C4-2B (cell line): ENCODE results near the gene BFSP1.

ENCODE experiments used
- ZFX ChIP-seq: fragments of 450-650 bp; IDR thresholded peaks from 2 replicates; pipeline ENCODE4 v1.6.1; 2017
- TF ChIP-seq, protein P1 (sequence below): fragments of 450-650 bp; conservative IDR thresholded peaks from 2 replicates; pipeline ENCODE4 v1.5.1; 2017; ENCODE audit warnings: mild to moderate bottlenecking

DNA sequence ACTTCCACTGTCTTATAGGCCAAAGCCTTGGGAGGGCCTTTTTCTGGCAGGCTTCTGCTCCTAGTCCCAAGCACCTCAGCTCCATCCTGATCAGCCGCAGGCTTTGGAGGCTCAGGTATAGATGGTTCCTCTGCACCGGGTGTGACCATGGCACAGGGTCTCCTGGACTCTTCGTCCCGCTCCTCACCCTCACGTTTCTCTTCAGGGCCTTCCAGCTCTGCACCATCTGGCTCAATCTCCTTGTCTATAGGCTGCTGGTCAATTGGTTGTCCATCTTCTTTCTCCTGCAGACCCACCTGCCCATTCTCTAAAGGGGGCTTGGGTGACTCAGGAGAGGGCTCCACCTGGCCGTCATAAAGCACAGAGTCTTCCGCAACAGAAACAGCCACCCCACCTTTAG lies 37.0 kb downstream of the BFSP1 start:
- TF ChIP-seq, protein P1, sequence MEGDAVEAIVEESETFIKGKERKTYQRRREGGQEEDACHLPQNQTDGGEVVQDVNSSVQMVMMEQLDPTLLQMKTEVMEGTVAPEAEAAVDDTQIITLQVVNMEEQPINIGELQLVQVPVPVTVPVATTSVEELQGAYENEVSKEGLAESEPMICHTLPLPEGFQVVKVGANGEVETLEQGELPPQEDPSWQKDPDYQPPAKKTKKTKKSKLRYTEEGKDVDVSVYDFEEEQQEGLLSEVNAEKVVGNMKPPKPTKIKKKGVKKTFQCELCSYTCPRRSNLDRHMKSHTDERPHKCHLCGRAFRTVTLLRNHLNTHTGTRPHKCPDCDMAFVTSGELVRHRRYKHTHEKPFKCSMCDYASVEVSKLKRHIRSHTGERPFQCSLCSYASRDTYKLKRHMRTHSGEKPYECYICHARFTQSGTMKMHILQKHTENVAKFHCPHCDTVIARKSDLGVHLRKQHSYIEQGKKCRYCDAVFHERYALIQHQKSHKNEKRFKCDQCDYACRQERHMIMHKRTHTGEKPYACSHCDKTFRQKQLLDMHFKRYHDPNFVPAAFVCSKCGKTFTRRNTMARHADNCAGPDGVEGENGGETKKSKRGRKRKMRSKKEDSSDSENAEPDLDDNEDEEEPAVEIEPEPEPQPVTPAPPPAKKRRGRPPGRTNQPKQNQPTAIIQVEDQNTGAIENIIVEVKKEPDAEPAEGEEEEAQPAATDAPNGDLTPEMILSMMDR, result no peak
- no peak for TF ChIP-seq ZFX
